HG02642 (cell line): ENCODE measurements around the gene TMEM98.
A peak's percentile ranks its signal among the peaks of the same experiment; 100 is the strongest.
"Not testable (repeated sequence)": the region's sequence is repeated elsewhere in the genome, so short reads cannot be mapped to it uniquely, and the experiment has no call there.

Experiments
- ATAC-seq: cut with Tn5 transposase; IDR thresholded peaks from one replicate; pipeline ENCODE4 v1.9.1; 2021; ENCODE audit warnings: mild to moderate bottlenecking; ENCODE audit not compliant: unreplicated experiment, poor library complexity

The TMEM98 gene

GRCh38 chr17:32927724-32928585 lies at the start of gene TMEM98:
TMEM98 (plus strand) TSS chr17:32928153; CDS start chr17:32931529, 3,376 bp downstream.
- ATAC-seq = no peak

GRCh38 chr17:32878211-32878610 lies 49.7 kb upstream of the TMEM98 start:
- no peak for ATAC-seq

GRCh38 chr17:32879134-32879533 lies 48.8 kb upstream of the TMEM98 start:
- no peak for ATAC-seq

DNA sequence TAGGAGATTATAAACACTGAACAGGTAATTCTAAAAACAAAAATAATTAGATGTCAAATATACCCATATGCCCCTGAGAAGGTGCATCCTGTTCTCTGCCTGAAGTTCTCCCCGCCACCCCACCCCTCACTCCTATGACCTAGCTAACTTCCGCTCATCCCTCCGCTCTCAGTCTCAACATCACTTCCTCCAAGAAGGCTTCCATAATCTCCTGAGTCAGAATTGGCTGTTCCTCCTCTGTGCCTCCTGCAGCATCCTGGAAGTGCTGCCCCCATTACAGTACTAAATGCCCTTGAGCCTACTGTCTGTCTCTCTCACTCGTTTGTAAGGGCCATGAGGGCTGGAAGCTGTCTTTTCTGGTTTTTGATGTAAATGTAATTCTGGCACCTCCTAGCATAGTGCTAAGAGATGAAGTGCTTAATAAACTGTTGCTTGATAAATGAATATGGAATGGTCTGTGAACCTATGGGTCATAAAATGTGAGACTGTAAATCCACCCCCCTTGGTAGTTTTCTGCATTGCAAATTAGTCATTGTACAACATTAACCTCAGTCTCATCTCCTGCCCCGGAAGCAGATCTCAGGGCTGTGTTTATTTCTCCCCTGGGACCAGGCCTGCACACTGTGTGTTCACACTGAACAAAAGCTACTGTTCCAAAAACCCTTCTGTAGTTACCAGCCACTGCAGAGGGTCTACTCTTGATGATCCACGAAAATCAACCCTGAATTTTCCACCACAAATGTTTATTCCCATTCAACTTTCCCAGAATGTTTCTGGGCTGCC lies 47.1 kb upstream of the TMEM98 start:
- ATAC-seq = no peak

DNA sequence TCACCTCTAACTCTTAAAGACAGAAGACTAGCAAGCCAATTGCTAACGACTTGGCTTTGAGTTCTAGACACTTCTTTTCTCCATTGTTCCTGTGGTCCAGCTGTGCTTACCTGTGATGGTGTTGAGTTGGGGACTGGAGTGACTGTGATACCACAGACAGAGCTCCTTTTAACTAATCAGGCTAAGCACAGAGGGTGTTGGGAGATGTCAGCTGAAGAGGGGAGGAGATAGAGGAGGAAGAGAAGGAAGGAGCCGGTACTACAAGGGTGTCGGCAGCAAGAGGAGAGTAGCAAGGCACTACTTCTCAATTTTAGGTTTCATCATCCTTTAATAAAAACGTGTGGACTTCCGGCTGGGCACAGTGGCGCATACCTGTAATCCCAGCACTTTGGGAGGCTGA lies 45.9 kb upstream of the TMEM98 start:
- ATAC-seq = no peak

DNA sequence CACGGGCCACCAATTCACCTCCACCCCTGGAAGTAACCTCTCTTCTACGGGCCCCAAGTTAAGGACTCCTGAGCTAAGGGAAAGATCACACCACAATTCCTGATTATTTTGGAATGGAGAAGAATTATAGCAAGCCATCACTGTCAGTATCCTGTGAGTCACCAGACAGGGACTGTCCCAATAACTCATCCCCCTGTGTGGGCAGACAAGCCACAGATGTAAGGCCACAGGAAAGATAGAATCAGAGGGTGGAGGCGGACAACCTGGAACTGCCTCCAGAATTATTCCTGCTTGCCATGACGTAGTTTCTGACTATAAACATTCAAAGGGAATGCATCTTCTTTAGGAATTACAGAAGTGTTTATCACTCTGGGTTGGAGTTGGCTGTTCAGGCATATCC lies 45.2 kb upstream of the TMEM98 start:
- no peak for ATAC-seq

- not testable (repeated sequence) for ATAC-seq
Observed at GRCh38 chr17:32886951-32887350, 41.0 kb upstream of the TMEM98 start.

DNA sequence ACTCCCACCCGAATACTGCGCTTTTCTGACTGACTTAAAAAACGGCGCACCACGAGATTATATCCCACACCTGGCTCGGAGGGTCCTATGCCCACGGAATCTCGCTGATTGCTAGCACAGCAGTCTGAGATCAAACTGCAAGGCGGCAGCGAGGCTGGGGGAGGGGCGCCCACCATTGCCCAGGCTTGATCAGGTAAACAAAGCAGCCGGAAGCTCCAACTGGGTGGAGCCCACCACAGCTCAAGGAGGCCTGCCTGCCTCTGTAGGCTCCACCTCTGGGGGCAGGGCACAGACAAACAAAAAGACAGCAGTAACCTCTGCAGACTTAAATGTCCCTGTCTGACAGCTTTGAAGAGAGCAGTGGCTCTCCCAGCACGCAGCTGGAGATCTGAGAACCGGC lies 40.5 kb upstream of the TMEM98 start:
- ATAC-seq = not testable (repeated sequence)

- ATAC-seq = no peak
Observed at GRCh38 chr17:32894245-32894644, 33.7 kb upstream of the TMEM98 start.

DNA sequence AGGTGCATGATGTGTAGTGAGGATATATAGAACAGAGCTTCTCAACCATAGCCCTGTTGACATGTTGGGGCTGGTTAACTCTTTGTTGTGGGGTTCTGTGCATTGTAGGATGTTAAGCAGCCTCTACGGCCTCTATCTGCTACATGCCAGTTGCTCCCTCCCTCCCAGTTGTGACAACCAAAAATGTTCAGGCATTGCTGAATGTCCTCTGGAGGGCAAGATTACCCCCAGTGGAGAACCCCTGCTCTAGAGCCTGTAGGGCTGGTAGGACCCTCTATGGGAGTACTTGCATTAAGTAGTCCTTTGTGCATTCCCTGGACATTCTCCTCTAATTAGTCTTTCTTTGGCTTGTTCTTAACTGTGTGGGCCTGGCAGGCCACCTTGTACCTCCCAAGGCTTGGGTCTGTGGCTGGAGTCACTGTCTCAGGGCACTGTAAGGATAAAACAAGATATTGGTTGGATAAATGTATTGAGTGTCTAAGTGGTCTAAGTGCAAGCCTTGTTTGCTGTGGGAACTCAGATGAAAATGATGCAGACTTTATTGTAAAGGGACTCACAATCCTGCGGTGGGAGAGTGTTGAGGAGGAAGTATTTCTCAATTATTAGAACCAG lies 31.2 kb upstream of the TMEM98 start:
- ATAC-seq = no peak

- ATAC-seq = no peak
Observed at GRCh38 chr17:32899236-32900013, 28.5 kb upstream of the TMEM98 start.

- no peak for ATAC-seq
Observed at GRCh38 chr17:32901743-32902142, 26.2 kb upstream of the TMEM98 start.

DNA sequence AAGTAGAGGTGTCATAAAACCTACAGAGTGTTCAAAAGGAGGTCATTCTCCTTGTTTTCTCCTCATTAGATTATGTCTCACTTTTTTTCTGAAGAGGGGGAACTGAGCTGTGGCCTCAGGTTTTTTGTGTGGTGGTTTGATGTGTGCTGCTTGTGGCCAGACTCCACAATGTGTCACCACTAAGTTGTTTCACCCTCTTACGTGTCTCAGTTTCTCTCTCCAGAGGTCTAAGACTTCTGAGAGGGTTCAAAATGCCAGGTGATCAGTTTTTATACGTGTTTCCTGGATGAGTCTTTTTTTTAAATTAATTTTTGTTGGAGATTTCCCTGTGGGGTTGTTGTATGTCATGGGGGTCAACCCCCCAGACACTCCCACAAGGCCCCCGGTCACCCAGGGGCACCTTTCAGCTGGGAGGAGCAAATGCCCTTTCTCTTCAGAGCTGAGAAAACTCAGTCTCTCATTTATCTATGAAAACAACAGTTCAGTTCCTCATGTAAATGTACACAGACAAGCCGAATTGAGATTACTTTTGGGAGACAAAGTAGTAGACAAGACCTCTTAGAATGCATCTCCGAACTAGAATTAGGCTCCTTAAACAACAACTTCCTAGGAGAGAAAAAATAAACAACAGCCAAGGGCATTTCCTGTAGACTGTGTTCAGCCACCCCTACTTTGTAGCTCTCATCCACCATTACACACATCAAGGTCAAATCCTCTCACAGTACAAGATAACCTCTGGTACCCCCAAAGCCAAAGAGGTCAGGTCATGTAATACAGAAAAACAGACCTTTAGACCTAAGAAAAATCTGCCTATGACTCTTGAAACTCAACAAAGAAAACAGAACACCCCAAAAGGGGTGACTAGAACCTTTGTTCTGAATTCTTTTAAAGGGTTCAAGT lies 23.9 kb upstream of the TMEM98 start:
- no peak for ATAC-seq

- no peak for ATAC-seq
Observed at GRCh38 chr17:32904891-32905290, 23.1 kb upstream of the TMEM98 start.

GRCh38 chr17:32907583-32907982 lies 20.4 kb upstream of the TMEM98 start:
- ATAC-seq = no peak

GRCh38 chr17:32909787-32910369 lies 18.1 kb upstream of the TMEM98 start:
- ATAC-seq = peak; percentile 64

GRCh38 chr17:32910769-32911168 lies 17.2 kb upstream of the TMEM98 start:
- no peak for ATAC-seq

DNA sequence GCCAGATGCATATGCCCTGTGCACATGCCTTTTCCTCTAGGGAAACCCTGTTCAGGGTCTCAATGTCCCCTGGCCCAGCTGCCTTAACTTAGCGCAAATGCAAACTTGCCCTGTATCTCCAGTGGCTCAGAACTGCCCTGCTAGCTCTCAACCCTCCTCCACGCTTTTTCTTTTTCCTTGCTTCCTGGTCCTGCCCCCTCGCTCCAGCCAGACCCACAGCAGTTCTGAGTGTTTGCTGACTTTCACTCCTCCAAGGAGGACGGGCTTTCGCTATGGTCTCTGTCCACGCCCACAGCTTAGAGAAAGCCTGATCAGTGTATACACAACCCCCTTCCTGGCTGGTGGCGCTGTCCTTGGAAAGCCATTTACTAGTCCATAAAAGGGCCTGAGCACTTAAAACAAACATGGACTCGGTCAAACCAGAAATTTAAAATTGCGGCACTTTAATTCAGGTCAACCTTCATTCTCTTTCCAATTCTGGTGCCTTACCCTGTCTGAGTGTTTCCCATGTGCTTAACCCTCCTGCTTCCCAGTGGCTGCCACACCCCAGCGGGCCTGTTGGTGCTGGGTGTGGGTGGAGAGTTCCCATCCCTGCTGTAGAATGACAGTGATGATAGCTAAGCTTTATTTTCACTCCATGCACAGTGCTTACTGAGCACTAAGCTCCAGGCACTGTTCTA lies 15.6 kb upstream of the TMEM98 start:
- no peak for ATAC-seq
